ENCODE data around the gene ADM. TPM values are rescaled to one million over a fixed set of nuclear protein-coding genes. Genes with fewer than 3 reads are reported as not detected.

ADM gene
- total and polyA plus RNA-seq, 2 donors (not counting 3 experiments of a cell fraction or from before 2014, with no cell fraction given) = 45.3 to 55.5 TPM

DNA sequence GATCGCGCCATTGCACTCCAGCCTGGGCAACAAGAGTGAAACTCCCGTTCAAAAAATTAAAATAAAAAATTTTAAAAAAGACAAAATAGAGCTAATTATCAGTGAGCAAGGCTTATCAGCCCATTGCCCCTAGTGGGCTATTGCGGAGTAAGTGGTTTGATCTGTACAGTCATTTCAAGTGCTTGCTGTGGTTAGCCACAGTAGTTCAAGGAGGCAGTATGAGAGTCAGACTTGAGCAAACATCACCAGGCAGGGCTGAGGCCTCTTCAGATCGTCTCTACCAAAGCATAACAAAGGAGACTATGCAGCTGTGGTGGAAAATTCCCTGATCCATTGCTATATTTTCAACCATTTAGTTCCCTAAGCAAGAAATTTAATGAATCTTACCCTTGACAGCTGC lies 6.5 kb upstream of the ADM start:
- H3K9me1 ChIP-seq (replicated peaks; ENCODE audit: control insufficient read depth, extremely low read depth, insufficient read depth, low read length) = no peaks in the 10 kb centered on the region
- no TSS peak for BruUV-seq (replicated peaks)
- no peaks in the 10 kb centered on the region for H3K36me3 ChIP-seq (ENCODE audit: control insufficient read depth in 2 of 2, extremely low read depth in 1 of 2, insufficient read depth in 2 of 2, low read length in 2 of 2)
- POLR2A ChIA-PET = no interaction called here
- H3K4me1 ChIP-seq (ENCODE audit: control insufficient read depth, extremely low read depth, insufficient read depth, low read length) = peaks cover 22% of the 10 kb centered on the region
- CTCF ChIA-PET = interaction anchor here (1.1 to 1.5 kb wide), 2 partner anchors 29 to 440 kb away, joined by 3 read pairs; no protein-coding TSS in a partner anchor
- H3K27ac ChIP-seq (ENCODE audit: insufficient read depth, low read depth, low read length) = no peak overlapping the region
- H2AFZ ChIP-seq (ENCODE audit: low read depth, low read length) = no peak overlapping the region
- no peak overlapping the region for H3K9ac ChIP-seq (replicated peaks; ENCODE audit: extremely low read depth, insufficient read depth, low read length)
- dilution Hi-C loops (cut with MboI; ENCODE audit: extremely low pct_ligation_motif_present, low sequenced_read_pairs) = no loop called here
- H3K4me3 ChIP-seq (replicated peaks in 1 of 3; ENCODE audit: insufficient read depth in 1 of 3, low read depth in 1 of 3, low read length in 3 of 3) = no peak overlapping the region
- no peaks in the 10 kb centered on the region for H3K27me3 ChIP-seq (ENCODE audit: control insufficient read depth in 2 of 2, insufficient read depth in 2 of 2, low read length in 2 of 2)
- TF ChIP-seq, protein P1, sequence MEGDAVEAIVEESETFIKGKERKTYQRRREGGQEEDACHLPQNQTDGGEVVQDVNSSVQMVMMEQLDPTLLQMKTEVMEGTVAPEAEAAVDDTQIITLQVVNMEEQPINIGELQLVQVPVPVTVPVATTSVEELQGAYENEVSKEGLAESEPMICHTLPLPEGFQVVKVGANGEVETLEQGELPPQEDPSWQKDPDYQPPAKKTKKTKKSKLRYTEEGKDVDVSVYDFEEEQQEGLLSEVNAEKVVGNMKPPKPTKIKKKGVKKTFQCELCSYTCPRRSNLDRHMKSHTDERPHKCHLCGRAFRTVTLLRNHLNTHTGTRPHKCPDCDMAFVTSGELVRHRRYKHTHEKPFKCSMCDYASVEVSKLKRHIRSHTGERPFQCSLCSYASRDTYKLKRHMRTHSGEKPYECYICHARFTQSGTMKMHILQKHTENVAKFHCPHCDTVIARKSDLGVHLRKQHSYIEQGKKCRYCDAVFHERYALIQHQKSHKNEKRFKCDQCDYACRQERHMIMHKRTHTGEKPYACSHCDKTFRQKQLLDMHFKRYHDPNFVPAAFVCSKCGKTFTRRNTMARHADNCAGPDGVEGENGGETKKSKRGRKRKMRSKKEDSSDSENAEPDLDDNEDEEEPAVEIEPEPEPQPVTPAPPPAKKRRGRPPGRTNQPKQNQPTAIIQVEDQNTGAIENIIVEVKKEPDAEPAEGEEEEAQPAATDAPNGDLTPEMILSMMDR (IDR thresholded peaks at IDR 0.05; ENCODE audit: extremely low read depth in 1 of 2, insufficient read depth in 1 of 2, low read depth in 1 of 2, low read length in 2 of 2) = peak in 1 of 2 donors; percentile 13
- TF ChIP-seq POLR2AphosphoS5 (IDR thresholded peaks at IDR 0.05; ENCODE audit: insufficient read depth, low read depth, low read length) = no peak
- TF ChIP-seq EZH2 (IDR thresholded peaks at IDR 0.05; ENCODE audit: borderline replicate concordance, low read depth, low read length, severe bottlenecking) = no peak
- H3K79me2 ChIP-seq (ENCODE audit: control insufficient read depth, insufficient read depth, low read length) = no peaks in the 10 kb centered on the region
- FAIRE-seq = no peak
- H3K4me2 ChIP-seq (ENCODE audit: insufficient read depth, low read length) = no peak overlapping the region
- intact Hi-C loops (cut with micrococcal nuclease) = no loop called here
- no peaks in the 10 kb centered on the region for H3K9me3 ChIP-seq (replicated peaks; ENCODE audit: control insufficient read depth, insufficient read depth, low read length)
- no peaks in the 10 kb centered on the region for H4K20me1 ChIP-seq (replicated peaks; ENCODE audit: control insufficient read depth, extremely low read depth, insufficient read depth, low read length)
- DNase-seq (ENCODE audit: low read depth, low spot score) = no peak

DNA sequence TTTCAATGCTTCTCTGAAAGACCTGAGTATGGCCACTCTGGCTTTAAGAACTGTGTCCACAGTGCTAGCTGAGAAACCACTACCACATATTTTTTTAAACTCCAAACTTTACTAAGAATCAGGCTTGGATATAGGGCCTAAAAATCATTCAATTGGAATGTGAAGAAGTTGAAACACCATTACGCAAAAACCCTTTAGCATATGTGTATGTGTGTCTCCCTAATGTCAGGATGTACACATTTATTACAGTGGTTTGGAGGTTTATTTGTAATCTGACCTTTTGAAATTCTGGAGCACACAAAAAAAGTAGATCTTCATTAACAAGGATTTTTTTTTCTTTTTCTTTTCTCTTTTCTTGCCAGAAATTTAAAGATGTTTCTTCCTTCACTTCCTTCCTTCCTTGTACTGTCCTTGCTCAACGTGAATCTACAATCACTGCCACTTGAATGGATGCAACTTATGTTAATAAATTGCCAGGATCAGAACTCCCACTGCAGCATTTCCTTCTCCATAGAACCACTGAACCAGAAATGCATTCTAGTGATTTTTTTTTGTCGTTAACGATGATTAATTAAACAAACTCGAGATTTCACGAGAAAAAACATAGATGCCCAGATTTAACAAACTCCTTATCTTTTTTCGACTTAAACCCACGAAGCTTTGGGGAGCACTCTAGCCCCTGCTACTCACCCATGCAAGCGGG lies 3.1 kb upstream of the ADM start:
- no peak overlapping the region for H3K27ac ChIP-seq (ENCODE audit: insufficient read depth, low read depth, low read length)
- TF ChIP-seq MAX (IDR thresholded peaks at IDR 0.05; ENCODE audit: insufficient read depth, insufficient read length) (no peak), POLR2A (IDR thresholded peaks at IDR 0.05; ENCODE audit: low read depth, low read length) (no peak), MYC (IDR thresholded peaks at IDR 0.05; ENCODE audit: low read depth, low read length) (no peak), EZH2 (IDR thresholded peaks at IDR 0.05; ENCODE audit: borderline replicate concordance, low read depth, low read length, severe bottlenecking) (no peak), GATA2 (IDR thresholded peaks at IDR 0.05; ENCODE audit: insufficient read depth, insufficient read length, low read depth, low read length) (no peak), JUN (IDR thresholded peaks at IDR 0.05; ENCODE audit: borderline replicate concordance, insufficient read depth, insufficient read length, low read depth) (no peak)
- TF ChIP-seq, protein P1 (IDR thresholded peaks at IDR 0.05; ENCODE audit: extremely low read depth in 1 of 2, insufficient read depth in 1 of 2, low read depth in 1 of 2, low read length in 2 of 2) = no peak
- ChIA-PET CTCF (interaction anchor here (0.8 to 9.0 kb wide), 11 partner anchors 9 to 542 kb away, joined by 3 to 104 read pairs (median 5); no protein-coding TSS in a partner anchor), POLR2A (interaction anchor here (1.4 kb wide), 1 partner anchor 543 kb away, joined by 5 read pairs; no protein-coding TSS in a partner anchor)
- no TSS peak for BruUV-seq (replicated peaks)
- dilution Hi-C loops (cut with MboI; ENCODE audit: extremely low pct_ligation_motif_present, low sequenced_read_pairs) (no loop called here), intact Hi-C loops (cut with micrococcal nuclease) (no loop called here)
- no peak for DNase-seq (ENCODE audit: low read depth, low spot score)
- no peaks in the 10 kb centered on the region for H3K9me1 ChIP-seq (replicated peaks; ENCODE audit: control insufficient read depth, extremely low read depth, insufficient read depth, low read length)
- H3K79me2 ChIP-seq (ENCODE audit: control insufficient read depth, insufficient read depth, low read length) = peaks cover 19% of the 10 kb centered on the region
- no peaks in the 10 kb centered on the region for H3K27me3 ChIP-seq (ENCODE audit: control insufficient read depth in 2 of 2, insufficient read depth in 2 of 2, low read length in 2 of 2)
- no peak overlapping the region for H3K4me3 ChIP-seq (replicated peaks in 1 of 3; ENCODE audit: insufficient read depth in 1 of 3, low read depth in 1 of 3, low read length in 3 of 3)
- H3K9ac ChIP-seq (replicated peaks; ENCODE audit: extremely low read depth, insufficient read depth, low read length) = no peak overlapping the region
- no peaks in the 10 kb centered on the region for H3K9me3 ChIP-seq (replicated peaks; ENCODE audit: control insufficient read depth, insufficient read depth, low read length)
- H4K20me1 ChIP-seq (replicated peaks; ENCODE audit: control insufficient read depth, extremely low read depth, insufficient read depth, low read length) = no peaks in the 10 kb centered on the region
- no peak for FAIRE-seq
- no peaks in the 10 kb centered on the region for H3K36me3 ChIP-seq (ENCODE audit: control insufficient read depth in 2 of 2, extremely low read depth in 1 of 2, insufficient read depth in 2 of 2, low read length in 2 of 2)
- peaks cover 28% of the 10 kb centered on the region for H3K4me1 ChIP-seq (ENCODE audit: control insufficient read depth, extremely low read depth, insufficient read depth, low read length)
- H2AFZ ChIP-seq (ENCODE audit: low read depth, low read length) = no peak overlapping the region
- peak overlapping the region; percentile 91 for H3K4me2 ChIP-seq (ENCODE audit: insufficient read depth, low read length)

Data from endothelial cell of umbilical vein (primary cell).